H9 (cell line): ENCODE measurements around the gene ITPKB. TPM values are rescaled to one million over a fixed set of nuclear protein-coding genes. Genes with fewer than 3 reads are reported as not detected.

ENCODE experiments used
- DNase-seq: peaks from one replicate; pipeline ENCODE4 v3.0.0-alpha.2; 2017
- H2AFZ ChIP-seq: one replicate; pipeline ENCODE4 v1.6.1; 2013; ENCODE audit warnings: mild to moderate bottlenecking, low read length, control low read depth, moderate library complexity
- H2AK5ac ChIP-seq: 2 replicates; pipeline ENCODE4 v1.6.1; 2013; ENCODE audit warnings: low read length, control low read depth, mixed read lengths; ENCODE audit not compliant: insufficient read length
- H2BK120ac ChIP-seq: one replicate; pipeline ENCODE4 v1.6.1; 2013; ENCODE audit warnings: low read depth, mild to moderate bottlenecking, low read length, control low read depth, inconsistent platforms; ENCODE audit not compliant: poor library complexity, severe bottlenecking
- H2BK12ac ChIP-seq: 2 replicates; pipeline ENCODE4 v1.6.1; 2013; ENCODE audit warnings: low read length, control low read depth, mixed read lengths, low read depth; ENCODE audit not compliant: insufficient read length
- H2BK15ac ChIP-seq: 2 replicates; pipeline ENCODE4 v1.6.1; 2013; ENCODE audit warnings: low read depth, low read length, control low read depth
- H2BK20ac ChIP-seq: one replicate; pipeline ENCODE4 v1.6.1; 2013; ENCODE audit warnings: low read depth, mild to moderate bottlenecking, low read length, control low read depth, inconsistent platforms; ENCODE audit not compliant: poor library complexity, severe bottlenecking
- H2BK5ac ChIP-seq: 2 replicates; pipeline ENCODE4 v1.6.1; 2013; ENCODE audit warnings: low read length, control low read depth, mixed read lengths; ENCODE audit not compliant: insufficient read length
- H3K14ac ChIP-seq: 2 replicates; pipeline ENCODE4 v1.6.1; 2013; ENCODE audit warnings: low read length, control low read depth; ENCODE audit not compliant: insufficient read depth
- H3K18ac ChIP-seq: 2 replicates; pipeline ENCODE4 v1.6.1; 2013; ENCODE audit warnings: low read depth, mild to moderate bottlenecking, mixed read lengths, low read length, control low read depth; ENCODE audit not compliant: insufficient read length
- H3K23ac ChIP-seq: 2 replicates; pipeline ENCODE4 v1.6.1; 2013; ENCODE audit warnings: low read length, control low read depth, mixed read lengths, low read depth; ENCODE audit not compliant: insufficient read length
- H3K23me2 ChIP-seq: 2 replicates; pipeline ENCODE4 v1.6.1; 2013; ENCODE audit warnings: low read depth, mild to moderate bottlenecking, mixed read lengths, low read length, control low read depth; ENCODE audit not compliant: insufficient read length, poor library complexity, severe bottlenecking
- H3K27ac ChIP-seq: 2 replicates; pipeline ENCODE4 v1.5.1; 2013; ENCODE audit warnings: low read length, control low read depth, mixed read lengths, low read depth; ENCODE audit not compliant: insufficient read length
- H3K27me3 ChIP-seq: 2 replicates; pipeline ENCODE4 v1.6.1; 2013; ENCODE audit warnings: low read length, control low read depth, inconsistent platforms; ENCODE audit not compliant: insufficient read depth
- H3K4ac ChIP-seq: 2 replicates; pipeline ENCODE4 v1.6.1; 2013; ENCODE audit warnings: low read depth, mild to moderate bottlenecking, control low read depth, inconsistent platforms, low read length, moderate library complexity
- H3K4me1 ChIP-seq: 2 replicates; pipeline ENCODE4 v1.6.1; 2013; ENCODE audit warnings: low read length, control low read depth, inconsistent platforms; ENCODE audit not compliant: insufficient read depth
- H3K4me2 ChIP-seq: 2 replicates; pipeline ENCODE4 v1.6.1; 2013; ENCODE audit warnings: low read length, control low read depth, mixed read lengths; ENCODE audit not compliant: insufficient read length, insufficient read depth
- H3K56ac ChIP-seq: 2 replicates; pipeline ENCODE4 v1.6.1; 2013; ENCODE audit warnings: low read depth, mild to moderate bottlenecking, mixed read lengths, low read length, control low read depth; ENCODE audit not compliant: insufficient read length
- H3K79me1 ChIP-seq: 2 replicates; pipeline ENCODE4 v1.6.1; 2013; ENCODE audit warnings: low read depth, mild to moderate bottlenecking, moderate library complexity, low read length, control low read depth, inconsistent platforms; ENCODE audit not compliant: insufficient read depth, poor library complexity, severe bottlenecking
- H3K79me2 ChIP-seq: 2 replicates; pipeline ENCODE4 v1.6.1; 2013; ENCODE audit warnings: low read length, control low read depth, inconsistent platforms; ENCODE audit not compliant: insufficient read depth
- H3K9ac ChIP-seq: 2 replicates; pipeline ENCODE4 v1.6.1; 2013; ENCODE audit warnings: low read length, control low read depth, mixed read lengths; ENCODE audit not compliant: insufficient read length; ENCODE audit errors: extremely low read depth
- H3K9me3 ChIP-seq: one replicate; pipeline ENCODE4 v1.6.1; 2013; ENCODE audit warnings: low read depth, low read length, inconsistent platforms; ENCODE audit not compliant: control insufficient read depth
- H3T11ph ChIP-seq: one replicate; pipeline ENCODE4 v1.6.1; 2013; ENCODE audit warnings: mild to moderate bottlenecking, low read length, control low read depth, inconsistent platforms
- H4K20me1 ChIP-seq: one replicate; pipeline ENCODE4 v1.6.1; 2013; ENCODE audit not compliant: control insufficient read depth, insufficient read length, insufficient read depth
- H4K5ac ChIP-seq: 2 replicates; pipeline ENCODE4 v1.6.1; 2013; ENCODE audit warnings: low read depth, mild to moderate bottlenecking, mixed read lengths, low read length, control low read depth; ENCODE audit not compliant: insufficient read length
- H4K8ac ChIP-seq: replicated peaks from 2 replicates; pipeline ENCODE4 v1.6.1; 2013; ENCODE audit warnings: low read length, control low read depth, mixed read lengths, low read depth; ENCODE audit not compliant: insufficient read length
- H4K91ac ChIP-seq: 2 replicates; pipeline ENCODE4 v1.6.1; 2013; ENCODE audit warnings: low read depth, mild to moderate bottlenecking, moderate library complexity, mixed read lengths, low read length, control low read depth; ENCODE audit not compliant: insufficient read length
- H3K27ac Mint-ChIP-seq, 3 experiments: 2 replicates in 2 of 3; 3 replicates in 1 of 3; pipeline ENCODE4 v1.8.0; 2020 to 2021; ENCODE audit warnings: mixed read lengths in 3 of 3, mild to moderate bottlenecking in 1 of 3, moderate library complexity in 1 of 3
- H3K27me3 Mint-ChIP-seq: 2 replicates; pipeline ENCODE4 v1.8.0; 2021; ENCODE audit warnings: low read depth, mild to moderate bottlenecking, moderate library complexity, mixed read lengths
- H3K36me3 Mint-ChIP-seq, 3 experiments: 2 replicates in 2 of 3; 3 replicates in 1 of 3; pipeline ENCODE4 v1.8.0; 2020 to 2021; ENCODE audit warnings: low read depth in 3 of 3, mixed read lengths in 3 of 3; ENCODE audit not compliant: insufficient read depth in 1 of 3
- H3K4me1 Mint-ChIP-seq, 2 experiments: 2 replicates each; pipeline ENCODE4 v1.8.0; 2020; ENCODE audit warnings: mixed read lengths in 2 of 2
- H3K4me3 Mint-ChIP-seq, 2 experiments: 2 replicates in 1 of 2; 3 replicates in 1 of 2; pipeline ENCODE4 v1.8.0; 2020 to 2021; ENCODE audit warnings: mild to moderate bottlenecking in 2 of 2, mixed read lengths in 2 of 2, moderate library complexity in 1 of 2
- H3K9me3 Mint-ChIP-seq, 2 experiments: 2 replicates in 1 of 2; 3 replicates in 1 of 2; pipeline ENCODE4 v1.8.0; 2020; ENCODE audit warnings: mild to moderate bottlenecking in 2 of 2, mixed read lengths in 2 of 2, moderate library complexity in 1 of 2
- WGBS: extraction: QIAGEN DNeasy Blood & Tissue Kit; methylation state at CpG from one replicate; pipeline ENCODE4 v1.1.7; 2013; ENCODE audit warnings: missing lambda C conversion rate, low lambda C conversion rate, mixed read lengths; ENCODE audit not compliant: insufficient read length; ENCODE audit errors: extremely low coverage; 5-methylcytosine and 5-hydroxymethylcytosine counted together
- total RNA-seq: library from RNA; stranded (reverse); gene quantifications from 2 replicates; pipeline ENCODE4 v1.2.1, GENCODE V29; 2021
- TF ChIP-seq, protein P1 (sequence below): fragments of 200-600 bp; sonication (generic); conservative IDR thresholded peaks from 3 replicates; pipeline ENCODE4 v1.8.0; 2021; ENCODE audit warnings: antibody characterized with exemption, mild to moderate bottlenecking

ITPKB gene
- total RNA-seq, 1 experiment from 2014 or later = 3.8 TPM

DNA sequence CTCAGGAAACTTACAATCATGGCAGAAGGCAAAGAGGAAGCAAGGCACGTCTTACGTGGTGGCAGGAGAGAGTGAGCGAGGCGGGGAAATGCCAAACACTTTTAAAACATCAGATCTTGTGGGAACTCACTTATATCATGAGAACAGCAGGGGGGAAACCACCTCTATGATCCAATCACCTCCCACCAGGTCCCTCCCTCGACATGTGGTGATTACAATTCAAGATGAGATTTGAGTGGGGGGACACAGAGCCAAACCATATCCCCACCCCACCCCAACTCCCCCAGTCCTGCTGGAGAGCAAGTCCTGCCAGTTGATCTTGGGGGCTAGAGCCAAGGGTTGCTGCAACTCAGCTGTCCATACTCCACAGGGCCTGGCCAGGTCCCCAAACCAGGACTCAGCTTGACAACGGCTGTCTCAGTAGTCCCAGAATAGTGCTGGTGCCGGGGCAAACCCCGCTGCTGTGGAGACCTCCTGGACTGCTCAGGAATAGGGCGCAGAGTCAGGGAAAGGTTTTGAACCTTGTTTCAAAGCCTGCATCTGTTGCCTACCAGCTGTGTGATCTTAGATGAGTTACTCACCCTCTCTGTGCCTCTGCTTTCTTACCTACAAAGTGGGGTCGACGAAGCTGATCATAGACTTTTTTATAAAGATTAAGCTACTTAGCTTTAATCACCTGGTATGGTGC lies 111.0 kb downstream of the ITPKB start:
- H3K9me3 ChIP-seq = no peaks in the 10 kb centered on the region
- H3K4me1 Mint-ChIP-seq = peaks cover 0 to 2% of the 10 kb centered on the region in 2 experiments; a peak in 2 of 4 replicates
- no peak overlapping the region for H3K4me2 ChIP-seq
- no peak overlapping the region for H3K56ac ChIP-seq
- peaks cover 5 to 6% of the 10 kb centered on the region in 2 experiments; a peak in 3 of 5 replicates for H3K9me3 Mint-ChIP-seq
- no peak overlapping the region for H2BK15ac ChIP-seq
- no peaks in the 10 kb centered on the region for H3K79me1 ChIP-seq
- H3K14ac ChIP-seq = no peak overlapping the region
- H4K8ac ChIP-seq = no peak overlapping the region
- no peak overlapping the region for H2BK5ac ChIP-seq
- DNase-seq = no peak
- peak overlapping the region in 1 of 3 experiments; percentile 62; a peak in 1 of 7 replicates for H3K27ac Mint-ChIP-seq
- H3K4me3 Mint-ChIP-seq = no peak overlapping the region
- peaks cover 33% of the 10 kb centered on the region for H3K27me3 Mint-ChIP-seq
- no peaks in the 10 kb centered on the region for H4K20me1 ChIP-seq
- no peak overlapping the region for H3K18ac ChIP-seq
- no peak overlapping the region for H4K91ac ChIP-seq
- no CpG with 5 or more reads among the region's 11 CpGs for WGBS
- H3T11ph ChIP-seq = no peak overlapping the region
- no peak overlapping the region for H2AFZ ChIP-seq
- H2BK12ac ChIP-seq = no peak overlapping the region
- H3K27me3 ChIP-seq = peaks cover 8% of the 10 kb centered on the region; the same call in 1 of the 2 replicates
- H3K79me2 ChIP-seq = no peaks in the 10 kb centered on the region
- H4K5ac ChIP-seq = no peak overlapping the region
- peaks cover 0 to 5% (median 5%) of the 10 kb centered on the region in 3 experiments; a peak in 1 of 7 replicates for H3K36me3 Mint-ChIP-seq
- H3K23me2 ChIP-seq = no peaks in the 10 kb centered on the region
- TF ChIP-seq, protein P1, sequence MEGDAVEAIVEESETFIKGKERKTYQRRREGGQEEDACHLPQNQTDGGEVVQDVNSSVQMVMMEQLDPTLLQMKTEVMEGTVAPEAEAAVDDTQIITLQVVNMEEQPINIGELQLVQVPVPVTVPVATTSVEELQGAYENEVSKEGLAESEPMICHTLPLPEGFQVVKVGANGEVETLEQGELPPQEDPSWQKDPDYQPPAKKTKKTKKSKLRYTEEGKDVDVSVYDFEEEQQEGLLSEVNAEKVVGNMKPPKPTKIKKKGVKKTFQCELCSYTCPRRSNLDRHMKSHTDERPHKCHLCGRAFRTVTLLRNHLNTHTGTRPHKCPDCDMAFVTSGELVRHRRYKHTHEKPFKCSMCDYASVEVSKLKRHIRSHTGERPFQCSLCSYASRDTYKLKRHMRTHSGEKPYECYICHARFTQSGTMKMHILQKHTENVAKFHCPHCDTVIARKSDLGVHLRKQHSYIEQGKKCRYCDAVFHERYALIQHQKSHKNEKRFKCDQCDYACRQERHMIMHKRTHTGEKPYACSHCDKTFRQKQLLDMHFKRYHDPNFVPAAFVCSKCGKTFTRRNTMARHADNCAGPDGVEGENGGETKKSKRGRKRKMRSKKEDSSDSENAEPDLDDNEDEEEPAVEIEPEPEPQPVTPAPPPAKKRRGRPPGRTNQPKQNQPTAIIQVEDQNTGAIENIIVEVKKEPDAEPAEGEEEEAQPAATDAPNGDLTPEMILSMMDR = no peak
- no peak overlapping the region for H2BK20ac ChIP-seq
- H2BK120ac ChIP-seq = no peak overlapping the region
- no peak overlapping the region for H3K4ac ChIP-seq
- no peak overlapping the region for H2AK5ac ChIP-seq
- H3K4me1 ChIP-seq = no peaks in the 10 kb centered on the region
- H3K9ac ChIP-seq = no peak overlapping the region
- no peak overlapping the region for H3K23ac ChIP-seq
- H3K27ac ChIP-seq = no peak overlapping the region
